Activated B cell treated with CpG ODN at 0.5 μM for 24 hours (primary cell): ENCODE measurements around the gene STX2. TPM values are rescaled to one million over a fixed set of nuclear protein-coding genes. Genes with fewer than 3 reads are reported as not detected.

Source experiments
- ATAC-seq: fragments of 200-7000 bp; cut with Tn5 transposase; one replicate; pipeline ENCODE4 v1.10.0; 2021; ENCODE audit warnings: low read depth, mild to moderate bottlenecking, moderate library complexity
- CTCF ChIA-PET: fragments of 350-600 bp; sonication (Branson Sonifier 250); formaldehyde crosslinking; loops from one replicate; lab custom pipeline; 2021; ENCODE audit warnings: antibody characterized with exemption; lab: Charles Lee
- POLR2A ChIA-PET: fragments of 350-600 bp; sonication (Branson Sonifier 250); formaldehyde crosslinking; loops from one replicate; lab custom pipeline; 2021; ENCODE audit warnings: antibody characterized with exemption; lab: Charles Lee
- DNase-seq: peaks from one replicate; pipeline ENCODE4 v3.0.0; 2022
- H3K27ac Mint-ChIP-seq: one replicate; pipeline ENCODE4 v1.8.0; 2020; ENCODE audit warnings: mixed read lengths
- H3K27me3 Mint-ChIP-seq: one replicate; pipeline ENCODE4 v1.8.0; 2021; ENCODE audit warnings: mixed read lengths
- H3K36me3 Mint-ChIP-seq: one replicate; pipeline ENCODE4 v1.8.0; 2021; ENCODE audit warnings: low read depth, mixed read lengths
- H3K4me1 Mint-ChIP-seq: one replicate; pipeline ENCODE4 v1.8.0; 2021; ENCODE audit warnings: mixed read lengths
- H3K4me3 Mint-ChIP-seq: one replicate; pipeline ENCODE4 v1.8.0; 2020; ENCODE audit warnings: mild to moderate bottlenecking, mixed read lengths
- H3K9me3 Mint-ChIP-seq: one replicate; pipeline ENCODE4 v1.8.0; 2020; ENCODE audit warnings: mixed read lengths
- CTCF ChIP-seq: fragments of 200-600 bp; IDR thresholded peaks from one replicate; pipeline ENCODE4 v1.8.0; 2022; ENCODE audit warnings: antibody characterized with exemption, mild to moderate bottlenecking
- intact Hi-C: fragments of 100-400 bp; cut with micrococcal nuclease; formaldehyde crosslinking; loops from one replicate; pipeline ENCODE4 v1.15.1; 2024
- total RNA-seq: library from RNA; stranded (reverse); gene quantifications from 2 replicates; pipeline ENCODE4 v1.2.3, GENCODE V29; 2022

Gene STX2
- total RNA-seq, 1 donor from 2014 or later, result 11.0 TPM

- ChIA-PET CTCF (no interaction called here), POLR2A (no interaction called here)
- Mint-ChIP-seq H3K27me3 (no peaks in the 10 kb centered on the region), H3K4me3 (peak overlapping the region; percentile 92), H3K36me3 (peaks cover 52% of the 10 kb centered on the region), H3K4me1 (peaks cover 56% of the 10 kb centered on the region), H3K27ac (peak overlapping the region; percentile 93), H3K9me3 (no peaks in the 10 kb centered on the region)
- TF ChIP-seq CTCF, result no peak
- intact Hi-C loops, result loop anchor here (5.0 to 10.0 kb wide), 3 partner anchors 108 to 1051 kb away; partner anchors contain the start of genes PUS1 and ULK1
- ATAC-seq, result no peak
- no peak for DNase-seq
Observed at GRCh38 chr12:130873825-130874224, 34.8 kb upstream of the STX2 start.

- peaks cover 52% of the 10 kb centered on the region for H3K36me3 Mint-ChIP-seq
- no peaks in the 10 kb centered on the region for H3K9me3 Mint-ChIP-seq
- no peaks in the 10 kb centered on the region for H3K27me3 Mint-ChIP-seq
- TF ChIP-seq CTCF, result no peak
- POLR2A ChIA-PET, result no interaction called here
- CTCF ChIA-PET, result no interaction called here
- peak overlapping the region; percentile 92 for H3K4me3 Mint-ChIP-seq
- ATAC-seq (no peak), DNase-seq (no peak)
- intact Hi-C loops, result loop anchor here (5.0 to 10.0 kb wide), 3 partner anchors 109 to 1052 kb away; partner anchors contain the start of genes PUS1 and ULK1
- peak overlapping the region; percentile 93 for H3K27ac Mint-ChIP-seq
- peaks cover 52% of the 10 kb centered on the region for H3K4me1 Mint-ChIP-seq
Observed at GRCh38 chr12:130873106-130873795, 34.2 kb upstream of the STX2 start.

GRCh38 chr12:130872179-130873096, 33.4 kb upstream of the STX2 start:
- intact Hi-C loops, result loop anchor here (1.0 to 10.0 kb wide), 4 partner anchors 53 to 1052 kb away; partner anchors contain the start of genes PUS1 and ULK1
- H3K4me1 Mint-ChIP-seq, result peaks cover 47% of the 10 kb centered on the region

GRCh38 chr12:130871286-130872178, 32.5 kb upstream of the STX2 start, which contains the start of gene RAN:
RAN (plus strand) TSS chr12:130872066; CDS start chr12:130872594, 528 bp downstream.
- H3K4me3 Mint-ChIP-seq, result peak within 1 kb of the TSS; percentile 92
- intact Hi-C loops, result loop anchor here (1.0 to 10.0 kb wide), 6 partner anchors 32 to 1053 kb away; partner anchors contain the start of genes PUS1, STX2 and ULK1
- no peak for TF ChIP-seq CTCF
- no peaks in the 10 kb centered on the region for H3K9me3 Mint-ChIP-seq
- H3K27ac Mint-ChIP-seq, result peak within 1 kb of the TSS; percentile 93
- ChIA-PET CTCF (interaction anchor here (0.8 to 1.7 kb wide), 4 partner anchors 53 to 261 kb away, joined by 3 to 8 read pairs (median 4); no protein-coding TSS in a partner anchor), POLR2A (interaction anchor here (0.6 kb wide), 1 partner anchor 57 kb away, joined by 7 read pairs; no protein-coding TSS in a partner anchor)
- H3K27me3 Mint-ChIP-seq, result no peaks in the 10 kb centered on the region
- DNase-seq, result peak; percentile 89
- peaks cover 40% of the 10 kb centered on the region for H3K36me3 Mint-ChIP-seq
- H3K4me1 Mint-ChIP-seq, result peaks cover 42% of the 10 kb centered on the region
- peak; percentile 79 for ATAC-seq

More at GRCh38 chr12:130872179-130873096, 33.4 kb upstream of the STX2 start:
- peaks cover 49% of the 10 kb centered on the region for H3K36me3 Mint-ChIP-seq
- DNase-seq (peak; percentile 69), ATAC-seq (peak; percentile 20)
- no peaks in the 10 kb centered on the region for H3K9me3 Mint-ChIP-seq
- peak overlapping the region; percentile 92 for H3K4me3 Mint-ChIP-seq
- no peaks in the 10 kb centered on the region for H3K27me3 Mint-ChIP-seq
- peak overlapping the region; percentile 93 for H3K27ac Mint-ChIP-seq
- no peak for TF ChIP-seq CTCF
- ChIA-PET CTCF (no interaction called here), POLR2A (no interaction called here)
